ENCODE results near the gene CLDN9.

Gene CLDN9

GRCh38 chr16:3036726-3037315 lies 24.1 kb downstream of the CLDN9 start, which contains the start of gene BICDL2:
BICDL2 (minus strand) TSS chr16:3036944; CDS start chr16:3035496, 1,448 bp downstream.
- TF ChIP-seq CTCF (IDR thresholded peaks at IDR 0.05; ENCODE audit: low read depth, low read length): no peak
- no peak for DNase-seq (ENCODE audit: extremely low read depth, low read depth)

GRCh38 chr16:3038256-3038655 lies 25.5 kb downstream of the CLDN9 start:
- no peak for DNase-seq (ENCODE audit: extremely low read depth, low read depth)
- no peak for TF ChIP-seq CTCF (IDR thresholded peaks at IDR 0.05; ENCODE audit: low read depth, low read length)

- no peak for TF ChIP-seq CTCF (IDR thresholded peaks at IDR 0.05; ENCODE audit: low read depth, low read length)
- no peak for DNase-seq (ENCODE audit: extremely low read depth, low read depth)
These were observed 26.2 kb downstream of the CLDN9 start for GRCh38 chr16:3038896-3039295.

- TF ChIP-seq CTCF (IDR thresholded peaks at IDR 0.05; ENCODE audit: low read depth, low read length): no peak
- DNase-seq (ENCODE audit: extremely low read depth, low read depth): no peak
These were observed 29.7 kb downstream of the CLDN9 start for GRCh38 chr16:3042376-3042775.

- no peak for TF ChIP-seq CTCF (IDR thresholded peaks at IDR 0.05; ENCODE audit: low read depth, low read length)
These were observed 32.0 kb downstream of the CLDN9 start for GRCh38 chr16:3044708-3045107.

GRCh38 chr16:3045758-3046640 lies 33.3 kb downstream of the CLDN9 start, which contains the start of gene MMP25:
MMP25 (plus strand) TSS chr16:3046561; CDS start chr16:3046918, 357 bp downstream.
- no peak for TF ChIP-seq CTCF (IDR thresholded peaks at IDR 0.05; ENCODE audit: low read depth, low read length)
- DNase-seq (ENCODE audit: extremely low read depth, low read depth): no peak

More at GRCh38 chr16:3044708-3045107, 32.0 kb downstream of the CLDN9 start:
- no peak for DNase-seq (ENCODE audit: extremely low read depth, low read depth)

Measured in AG09319 (cell line).